Progenitor cell of endocrine pancreas (in vitro differentiated cells): ENCODE results near the gene TTLL6. TPM values are rescaled to one million over a fixed set of nuclear protein-coding genes. Genes with fewer than 3 reads are reported as not detected.

Experiments used
- DNase-seq: peaks from one replicate; pipeline ENCODE4 v3.0.0; 2021; ENCODE audit warnings: low spot score; ENCODE audit not compliant: unreplicated experiment
- H3K27ac Mint-ChIP-seq: 2 replicates; pipeline ENCODE4 v1.8.0; 2021; ENCODE audit warnings: mild to moderate bottlenecking, moderate library complexity, mixed read lengths
- H3K27me3 Mint-ChIP-seq: 2 replicates; pipeline ENCODE4 v1.8.0; 2021; ENCODE audit warnings: mixed read lengths
- H3K36me3 Mint-ChIP-seq: 2 replicates; pipeline ENCODE4 v1.8.0; 2022; ENCODE audit warnings: mixed read lengths; ENCODE audit not compliant: insufficient read depth
- H3K4me1 Mint-ChIP-seq: 2 replicates; pipeline ENCODE4 v1.8.0; 2021; ENCODE audit warnings: low read depth, mixed read lengths
- H3K4me3 Mint-ChIP-seq: 2 replicates; pipeline ENCODE4 v1.8.0; 2021; ENCODE audit warnings: low read depth, mild to moderate bottlenecking, moderate library complexity, mixed read lengths
- H3K9me3 Mint-ChIP-seq: 2 replicates; pipeline ENCODE4 v1.8.0; 2021; ENCODE audit warnings: low read depth, mixed read lengths
- CTCF ChIP-seq: fragments of 200-600 bp; sonication (generic); IDR thresholded peaks from one replicate; pipeline ENCODE4 v1.5.0; 2021; ENCODE audit warnings: antibody characterized with exemption, mild to moderate bottlenecking; ENCODE audit not compliant: unreplicated experiment
- total RNA-seq: library from RNA; stranded (reverse); gene quantifications from 2 replicates; pipeline ENCODE4 v1.2.1, GENCODE V29; 2021

The TTLL6 gene
- total RNA-seq, 1 donor from 2014 or later: 4.0 TPM

- Mint-ChIP-seq H3K27me3 (peaks cover 100% of the 10 kb centered on the region), H3K9me3 (no peaks in the 10 kb centered on the region), H3K4me1 (peaks cover 4% of the 10 kb centered on the region)
These were observed 94.7 kb downstream of the TTLL6 start, which contains the start of gene PRAC1 for GRCh38 chr17:48722201-48722907. PRAC1 (minus strand) TSS chr17:48722518; CDS start chr17:48722392, 126 bp downstream.

GRCh38 chr17:48721009-48721402, 96.0 kb downstream of the TTLL6 start:
- no peak for DNase-seq
- Mint-ChIP-seq H3K36me3 (no peaks in the 10 kb centered on the region), H3K27ac (no peak overlapping the region), H3K27me3 (peaks cover 100% of the 10 kb centered on the region), H3K9me3 (no peaks in the 10 kb centered on the region), H3K4me1 (peaks cover 4% of the 10 kb centered on the region), H3K4me3 (no peak overlapping the region)
- no peak for TF ChIP-seq CTCF

More at GRCh38 chr17:48722201-48722907, 94.7 kb downstream of the TTLL6 start, which contains the start of gene PRAC1:
- TF ChIP-seq CTCF: no peak
- DNase-seq: no peak
- Mint-ChIP-seq H3K36me3 (no peaks in the 10 kb centered on the region), H3K4me3 (no peak within 1 kb of the TSS), H3K27ac (no peak within 1 kb of the TSS)

- Mint-ChIP-seq H3K4me3 (no peak overlapping the region), H3K4me1 (peaks cover 4% of the 10 kb centered on the region), H3K27ac (peak overlapping the region; percentile 22), H3K36me3 (no peaks in the 10 kb centered on the region), H3K27me3 (peaks cover 100% of the 10 kb centered on the region), H3K9me3 (no peaks in the 10 kb centered on the region)
- DNase-seq: no peak
- no peak for TF ChIP-seq CTCF
These were observed 96.6 kb downstream of the TTLL6 start for GRCh38 chr17:48720266-48721008.

GRCh38 chr17:48719642-48720265, 97.3 kb downstream of the TTLL6 start:
- no peak for DNase-seq
- no peak overlapping the region for H3K4me3 Mint-ChIP-seq
- no peak overlapping the region for H3K27ac Mint-ChIP-seq
- TF ChIP-seq CTCF: no peak
- H3K27me3 Mint-ChIP-seq: peaks cover 99% of the 10 kb centered on the region
- H3K9me3 Mint-ChIP-seq: no peaks in the 10 kb centered on the region
- no peaks in the 10 kb centered on the region for H3K36me3 Mint-ChIP-seq
- peaks cover 4% of the 10 kb centered on the region for H3K4me1 Mint-ChIP-seq
